HTR-8/SVneo (cell line): ENCODE results near the gene RICTOR.
"Not testable (repeated sequence)": the region's sequence is repeated elsewhere in the genome, so short reads cannot be mapped to it uniquely, and the experiment has no call there.

Experiments
- DNase-seq: peaks from one replicate; pipeline ENCODE4 v3.0.0; 2011; ENCODE audit warnings: low spot score, mixed read lengths; ENCODE audit not compliant: insufficient read length
- FAIRE-seq: peaks from 2 replicates; lab custom pipeline; 2011; peaks lifted over from hg19 to GRCh38; lab: Jason Lieb, UNC

Gene RICTOR

DNA sequence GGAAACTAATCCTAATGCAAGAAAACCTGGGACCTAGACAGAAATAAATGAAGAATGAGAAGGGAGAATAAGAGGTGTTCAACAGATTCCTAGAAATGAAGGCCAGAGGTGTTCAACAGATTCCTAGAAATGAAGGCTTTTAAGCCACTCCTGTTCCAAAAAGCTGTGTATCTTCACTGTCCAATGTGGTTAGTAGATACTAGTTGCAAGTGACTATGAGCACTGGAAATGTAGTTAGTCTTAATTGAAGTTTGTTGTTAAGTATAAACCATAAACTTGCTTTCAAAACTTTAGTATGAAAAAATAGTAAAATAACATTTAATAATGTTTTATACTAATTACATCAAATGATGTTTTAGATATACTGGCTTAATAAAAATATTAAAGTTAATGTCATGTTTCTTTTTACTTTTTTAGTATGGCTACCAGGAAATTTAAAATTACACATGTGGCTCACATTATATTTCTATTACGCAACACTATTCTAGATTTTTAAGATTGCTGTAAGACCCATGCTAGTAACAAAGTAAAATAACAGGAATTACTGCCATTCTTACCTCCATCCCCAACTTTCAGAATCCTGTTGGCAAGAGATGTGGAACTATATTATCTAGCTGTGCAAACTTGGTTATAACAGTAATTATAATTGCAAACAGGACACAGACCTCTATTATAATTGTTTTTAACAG, 57.5 kb downstream of the RICTOR start:
- no peak for FAIRE-seq
- no peak for DNase-seq

DNA sequence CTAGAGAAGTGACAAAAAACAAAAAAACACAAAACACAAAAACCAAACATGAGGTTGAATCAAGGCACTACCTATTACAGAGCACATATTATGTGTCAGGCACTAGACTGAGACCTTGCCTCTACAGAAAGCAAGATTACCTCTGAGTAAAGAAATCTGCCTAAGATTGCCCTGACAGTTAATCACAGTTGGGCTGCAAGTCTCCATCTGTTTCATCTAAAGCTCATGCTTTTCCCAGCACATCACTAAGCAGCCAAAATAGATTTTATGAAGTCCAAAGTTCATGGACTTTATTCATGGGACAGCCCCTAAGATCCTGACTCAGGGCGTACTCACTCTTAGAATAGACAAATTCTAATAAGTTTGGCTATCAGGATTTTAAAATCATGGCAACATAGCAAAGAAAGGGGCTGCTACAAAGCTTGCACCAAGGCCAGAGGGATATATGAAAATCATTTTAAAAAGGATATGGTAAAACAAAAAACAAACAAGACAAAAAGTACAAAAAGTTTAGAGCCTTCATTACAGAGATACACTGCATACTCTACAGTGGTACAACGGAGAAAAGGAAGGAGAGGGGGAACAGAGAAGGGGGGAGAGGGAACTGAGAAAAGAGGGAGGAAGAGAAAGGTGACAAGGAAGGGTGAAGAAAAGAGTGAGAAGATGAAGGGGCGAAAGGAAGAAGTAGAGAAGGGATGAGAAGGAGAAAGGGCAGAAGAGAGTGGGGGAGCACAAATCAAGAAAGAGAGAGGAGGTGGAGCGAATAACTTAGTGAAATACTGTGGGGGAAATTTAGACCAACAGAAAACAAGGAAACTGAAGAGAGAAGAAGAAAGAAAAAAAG, 58.2 kb downstream of the RICTOR start:
- no peak for DNase-seq
- FAIRE-seq, result peak; percentile 87

DNA sequence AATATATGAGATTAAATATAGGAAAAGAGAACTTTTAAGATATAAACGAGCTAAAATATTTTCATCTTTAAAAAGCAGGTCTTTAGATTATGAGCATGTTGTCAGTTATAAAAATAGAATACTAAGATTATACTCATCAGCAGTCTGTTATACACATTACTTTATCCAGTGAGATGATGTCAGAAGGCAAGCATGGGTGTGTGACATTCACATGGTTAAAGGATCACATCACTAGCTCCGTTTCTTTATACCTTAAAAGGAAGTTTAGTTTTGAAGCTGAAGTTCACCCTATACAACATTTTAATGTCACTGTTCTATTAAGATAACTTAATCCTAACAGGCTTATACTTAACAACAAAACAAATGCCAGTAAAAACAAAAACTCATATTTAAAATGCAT, 59.6 kb downstream of the RICTOR start:
- DNase-seq, result no peak
- peak; percentile 16 for FAIRE-seq

DNA sequence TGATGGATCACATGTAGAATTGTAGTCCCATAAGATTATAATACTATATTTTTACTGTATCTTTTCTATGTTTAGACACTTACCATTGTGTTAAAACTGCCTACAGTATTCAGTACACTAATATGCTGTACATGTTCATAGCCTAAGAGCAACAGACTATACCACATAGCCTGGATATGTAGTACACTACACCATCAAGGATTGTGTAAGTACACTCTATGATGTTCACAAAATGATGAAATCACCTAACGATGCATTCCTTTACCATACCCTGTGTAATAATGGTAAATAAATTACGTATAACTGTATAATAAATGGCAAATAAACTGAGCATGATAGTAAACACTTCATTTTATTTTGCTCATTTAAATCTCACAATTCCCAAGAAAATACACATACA, 60.3 kb downstream of the RICTOR start:
- FAIRE-seq, result peak; percentile 92

DNA sequence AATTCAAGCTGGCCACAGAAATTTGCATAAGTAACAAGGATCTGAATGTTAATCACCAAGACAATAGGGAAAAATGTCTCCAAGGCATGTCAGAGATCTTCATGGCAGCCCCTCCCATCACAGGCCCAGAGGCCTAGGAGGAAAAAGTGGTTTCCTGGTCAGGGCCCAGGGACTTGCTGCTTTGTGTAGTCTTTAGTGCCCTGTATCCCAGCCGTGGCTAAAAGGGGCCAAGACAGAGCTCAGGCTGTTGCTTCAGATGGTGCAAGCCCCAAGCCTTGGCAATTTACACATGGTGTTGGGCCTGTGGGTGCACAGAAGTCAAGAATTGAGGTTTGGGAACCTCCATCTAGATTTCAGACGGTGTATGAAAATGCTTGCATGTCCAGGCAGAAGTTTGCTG, 63.2 kb downstream of the RICTOR start:
- not testable (repeated sequence) for FAIRE-seq, DNase-seq

More for the DNA sequence above, 60.3 kb downstream of the RICTOR start:
- DNase-seq, result no peak

DNA sequence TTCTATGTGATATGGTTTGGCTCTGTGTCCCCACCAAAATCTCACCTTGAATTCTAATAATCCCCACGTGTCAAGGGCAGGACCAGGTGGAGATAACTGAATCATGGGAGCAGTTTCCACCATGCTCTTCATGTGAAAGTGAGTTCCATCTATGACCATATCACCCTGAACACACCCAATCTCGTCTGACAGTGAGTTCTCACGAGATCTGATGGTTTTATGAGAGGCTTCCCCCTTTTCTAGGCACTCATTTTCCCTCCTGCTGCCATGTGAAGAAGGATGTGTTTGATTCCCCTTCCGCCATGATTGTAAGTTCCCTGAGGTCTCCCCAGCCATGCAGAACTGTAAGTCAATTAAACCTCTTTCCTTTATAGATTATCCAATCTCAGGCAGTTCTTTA, 64.2 kb downstream of the RICTOR start:
- no peak for DNase-seq
- FAIRE-seq, result peak; percentile 83

DNA sequence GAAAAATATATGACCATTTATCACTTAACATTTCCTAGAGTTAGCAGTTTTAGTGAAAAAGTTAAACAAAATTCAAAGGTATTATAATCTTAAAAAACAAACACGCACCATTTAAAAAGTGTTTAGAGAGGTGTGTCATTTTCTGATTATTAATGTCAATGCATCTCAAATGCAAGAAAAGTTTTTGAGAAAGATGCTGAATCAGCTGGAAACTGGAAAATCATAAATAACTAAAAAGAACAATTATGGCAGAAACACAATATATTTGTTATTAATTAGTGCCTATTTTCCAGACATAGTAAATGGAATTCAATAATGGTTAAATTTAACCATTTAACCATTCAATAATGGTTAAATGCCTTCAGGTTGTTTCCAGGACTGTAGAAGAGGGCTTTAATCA, 64.9 kb downstream of the RICTOR start:
- FAIRE-seq (no peak), DNase-seq (no peak)

DNA sequence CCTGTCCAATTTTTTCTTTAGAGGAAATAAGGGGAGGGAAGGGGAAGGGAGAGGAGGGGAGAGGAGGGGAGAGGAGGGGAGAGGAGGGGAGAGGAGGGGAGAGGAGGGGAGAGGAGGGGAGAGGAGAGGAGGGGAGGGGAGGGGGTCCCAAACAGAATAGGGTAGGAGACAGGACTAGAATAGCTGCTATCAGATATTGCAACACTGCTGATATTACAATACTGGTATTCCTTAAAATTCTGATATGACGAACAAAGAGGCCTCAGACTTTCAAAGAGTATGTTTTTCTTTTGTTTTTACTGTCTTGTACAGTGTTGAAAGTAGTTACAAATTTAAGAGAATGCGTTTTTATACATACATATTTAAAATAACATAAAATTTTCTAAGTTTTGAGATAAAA, 67.5 kb downstream of the RICTOR start:
- DNase-seq, result no peak
- FAIRE-seq, result no peak

DNA sequence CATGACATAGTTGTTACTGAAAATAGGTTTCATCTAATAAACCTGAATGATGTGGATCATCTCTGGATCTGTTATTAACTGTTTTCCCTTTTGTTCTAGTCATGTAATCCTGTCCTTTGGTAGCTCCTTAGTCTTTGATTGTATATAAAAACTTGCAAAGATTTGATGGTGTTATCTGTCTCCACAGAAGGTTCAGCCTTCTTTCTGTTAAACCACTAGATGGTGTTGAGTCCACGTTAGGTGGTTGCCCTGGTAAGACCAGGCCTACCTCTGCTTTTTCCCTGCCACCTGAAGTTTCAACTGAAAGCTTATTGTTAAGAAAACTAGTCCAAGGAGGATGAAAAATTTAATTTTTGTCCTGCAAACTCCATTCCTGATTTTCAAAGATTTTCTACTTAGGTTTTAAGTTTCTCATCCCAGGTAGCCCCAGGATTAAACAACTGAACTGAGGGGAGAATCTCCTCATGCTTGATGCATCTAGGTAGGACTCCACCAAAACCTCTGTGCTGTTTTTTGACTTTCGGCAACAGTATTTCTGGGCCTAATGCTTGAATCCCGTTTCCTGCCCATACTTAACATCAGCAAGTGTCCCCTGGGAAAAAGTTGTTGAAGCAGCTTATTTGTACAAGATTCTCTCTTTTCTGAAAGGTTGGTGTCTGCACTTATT, 68.5 kb downstream of the RICTOR start:
- FAIRE-seq, result peak; percentile 31
- peak; percentile 21 for DNase-seq

DNA sequence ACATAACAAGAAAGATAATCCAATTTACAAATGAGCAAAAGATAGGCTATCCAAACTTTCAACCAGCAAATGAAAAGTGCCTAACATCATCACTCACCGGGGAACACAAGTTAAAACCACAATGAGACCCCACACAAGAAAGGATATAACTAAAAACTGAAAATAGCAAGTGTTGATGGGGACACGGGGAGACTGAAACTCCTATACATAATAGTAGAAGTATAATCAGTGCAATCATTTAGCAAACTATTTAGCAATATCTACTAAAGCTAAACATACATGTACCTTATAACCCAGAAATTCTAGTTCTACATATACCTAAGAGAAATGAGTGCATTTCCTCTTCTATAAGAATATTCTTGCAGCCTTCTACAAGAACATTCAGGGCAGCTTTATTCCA, 72.5 kb downstream of the RICTOR start:
- DNase-seq (no peak), FAIRE-seq (no peak)

DNA sequence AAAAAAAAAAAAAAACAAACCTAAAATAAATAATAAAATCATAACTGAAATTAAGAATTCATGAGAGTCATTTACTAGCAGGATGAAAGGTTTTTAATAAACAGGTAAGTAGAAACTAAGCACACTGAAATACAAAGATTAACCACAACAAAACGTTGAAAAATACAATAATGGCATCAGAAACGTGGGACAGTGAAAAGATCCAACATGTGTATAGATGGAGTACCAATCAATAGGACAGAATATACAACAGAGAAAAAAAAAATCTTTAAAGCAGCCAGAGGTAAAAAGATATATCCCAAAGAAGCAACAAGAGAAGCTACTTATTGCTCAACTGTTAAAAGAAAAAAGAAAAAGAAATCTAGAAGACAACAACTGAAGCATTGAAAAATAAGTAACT, 75.2 kb downstream of the RICTOR start:
- no peak for FAIRE-seq

DNA sequence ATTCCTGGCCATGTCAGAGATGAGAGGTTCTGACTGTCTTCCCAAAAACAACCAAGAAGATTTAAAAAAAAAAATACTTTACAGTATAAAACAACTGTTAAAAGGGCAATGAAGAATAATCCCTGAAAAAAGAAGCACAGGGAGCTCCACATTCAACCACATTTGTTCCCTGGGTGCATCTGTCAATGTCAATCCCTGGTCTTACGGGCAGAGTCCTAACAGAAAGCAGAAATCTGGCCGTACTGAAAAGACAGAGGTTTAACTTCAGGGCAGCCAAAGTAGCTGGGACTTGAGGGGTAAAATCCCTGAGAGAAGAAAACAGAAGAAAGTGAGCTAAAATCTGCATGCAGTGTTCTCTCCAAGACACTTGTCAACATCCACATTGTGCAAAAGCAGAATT, 76.6 kb downstream of the RICTOR start:
- peak; percentile 52 for FAIRE-seq
- DNase-seq, result no peak

More for the DNA sequence above, 75.2 kb downstream of the RICTOR start:
- DNase-seq, result no peak

DNA sequence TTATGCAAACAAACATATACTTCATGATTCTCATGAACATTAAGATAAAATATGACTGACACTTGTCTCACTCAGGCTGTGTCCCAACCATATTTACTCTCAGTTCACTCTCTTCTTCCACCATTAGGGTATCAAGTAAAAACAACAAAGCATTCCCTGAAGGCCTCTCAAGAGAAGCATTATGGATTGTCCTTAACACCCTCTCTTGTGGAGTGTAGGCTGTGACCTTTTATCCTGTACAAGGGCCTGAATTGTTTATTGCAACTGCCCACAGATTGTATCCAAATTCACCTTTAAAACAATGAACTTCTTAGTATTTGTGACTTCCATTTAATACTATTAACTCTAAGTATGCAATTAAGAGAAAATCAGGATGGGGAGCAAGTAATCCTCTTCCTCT, 78.1 kb downstream of the RICTOR start:
- no peak for FAIRE-seq

DNA sequence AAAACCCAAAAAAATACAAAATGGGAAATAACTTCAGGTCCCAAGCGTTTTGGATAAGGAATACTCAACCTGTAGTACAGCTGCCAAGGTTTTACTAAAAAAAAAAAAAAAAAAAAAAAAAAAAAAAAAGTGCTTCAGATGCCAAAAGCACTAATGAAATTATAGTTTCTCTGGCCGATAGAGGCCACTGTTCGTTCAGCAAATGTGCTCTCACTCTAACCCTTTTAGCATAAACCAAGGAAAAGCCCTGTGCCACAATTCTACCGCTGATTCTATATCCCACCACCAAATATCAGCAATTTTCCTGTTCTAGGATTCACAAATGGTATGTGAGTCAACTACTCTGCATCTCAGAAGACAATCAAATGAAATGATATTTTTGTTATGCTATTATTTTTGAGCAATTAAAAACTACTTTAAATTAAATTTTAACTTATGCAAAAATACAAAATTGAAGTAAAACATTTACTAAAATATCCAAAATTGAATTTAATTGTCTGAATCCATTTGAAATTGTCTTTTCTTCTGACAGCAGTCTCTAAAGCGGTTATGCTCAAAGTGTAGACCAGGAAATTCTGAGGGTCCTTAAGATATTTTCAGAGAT, 79.8 kb downstream of the RICTOR start:
- peak; percentile 78 for DNase-seq
- FAIRE-seq, result peak; percentile 36

More for the DNA sequence above, 78.1 kb downstream of the RICTOR start:
- DNase-seq, result no peak

DNA sequence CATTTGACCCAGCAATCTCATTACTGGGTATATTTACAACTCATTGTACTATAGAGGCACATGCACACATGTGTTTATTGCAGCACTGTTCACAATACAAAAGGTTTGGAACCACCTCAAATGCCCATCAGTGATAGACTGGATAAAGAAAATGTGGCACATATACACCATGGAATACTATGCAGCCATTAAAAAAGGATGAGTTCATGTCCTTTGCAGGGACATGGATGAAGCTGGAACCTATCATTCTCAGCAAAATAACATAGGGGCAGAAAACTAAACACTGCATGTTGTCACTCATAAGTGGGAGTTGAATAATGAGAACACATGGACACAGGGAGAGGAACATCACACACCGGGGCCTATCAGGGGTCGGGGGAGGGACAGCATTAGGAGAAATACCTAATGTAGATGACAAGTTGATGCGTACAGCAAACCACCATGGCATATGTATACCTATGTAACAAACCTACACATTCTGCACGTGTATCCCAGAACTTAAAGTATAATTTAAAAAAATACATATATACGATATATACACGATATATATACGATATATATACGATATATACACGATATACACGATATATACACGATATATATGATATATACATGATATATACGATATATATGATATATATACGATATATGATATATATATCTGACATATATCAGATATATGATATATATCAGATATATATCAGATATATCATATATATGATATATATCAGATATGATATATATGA, 84.1 kb downstream of the RICTOR start:
- not testable (repeated sequence) for DNase-seq, FAIRE-seq

DNA sequence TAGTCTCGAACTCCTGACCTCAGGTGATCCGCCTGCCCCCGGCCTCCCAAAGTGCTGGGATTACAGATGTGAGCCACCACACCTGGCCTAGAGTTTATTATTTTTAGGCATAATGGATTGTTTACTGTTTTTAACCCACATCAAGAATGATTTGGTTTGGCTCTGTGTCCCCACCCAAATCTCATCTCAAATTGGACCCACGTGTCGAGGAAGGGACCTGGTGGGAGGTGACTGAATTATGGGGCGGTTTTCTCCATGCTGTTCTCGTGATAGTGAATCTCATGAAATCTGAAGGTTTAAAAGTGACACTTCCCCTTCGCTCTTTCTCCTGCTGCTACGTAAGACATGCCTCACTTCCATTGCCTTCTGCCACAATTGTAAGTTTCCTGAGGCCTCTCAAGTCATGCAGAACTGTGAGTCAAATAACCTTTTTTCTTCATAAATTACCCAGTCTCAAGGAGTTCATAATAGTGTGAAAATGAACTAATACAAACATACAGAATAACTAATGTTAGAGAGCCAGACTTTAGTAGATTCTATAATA, 88.2 kb downstream of the RICTOR start:
- DNase-seq (no peak), FAIRE-seq (no peak)

DNA sequence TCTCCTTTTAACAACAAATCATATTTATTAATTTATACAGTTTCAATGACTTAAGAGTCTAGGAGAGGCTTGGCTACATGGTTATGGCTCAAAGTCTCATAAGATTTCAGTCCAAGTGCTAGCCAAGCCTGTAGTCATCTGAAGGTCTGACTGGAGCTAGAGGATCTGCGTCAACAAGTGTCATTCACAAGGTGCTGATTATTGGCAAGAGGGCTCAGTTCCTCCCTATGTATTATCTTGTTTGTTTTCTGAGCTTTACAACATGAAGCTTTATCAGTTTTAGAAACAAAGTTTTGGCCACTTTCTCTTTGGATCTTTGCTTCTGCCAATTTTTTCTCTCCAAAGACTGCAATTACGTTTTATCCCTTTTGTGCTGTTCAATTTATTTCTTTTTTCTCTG, 94.7 kb downstream of the RICTOR start:
- no peak for DNase-seq
- no peak for FAIRE-seq

DNA sequence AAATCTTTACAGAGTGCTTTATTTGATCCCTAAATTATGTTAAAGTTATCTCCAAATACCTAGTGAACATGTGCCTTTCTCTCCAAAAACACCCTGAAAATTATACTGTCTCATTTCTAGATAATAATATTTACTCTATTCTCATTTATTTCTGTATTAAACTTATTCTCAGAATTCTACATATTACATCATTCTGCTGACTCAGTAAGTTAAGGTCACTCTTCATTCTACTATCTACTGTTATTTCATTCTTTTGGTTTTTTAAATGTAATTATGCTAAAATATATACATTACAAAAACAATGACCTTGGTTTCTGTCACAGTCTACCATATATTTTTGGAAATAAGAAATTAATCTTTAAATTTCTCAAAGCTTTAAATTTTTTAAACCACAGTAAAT, 96.2 kb downstream of the RICTOR start:
- FAIRE-seq (no peak), DNase-seq (no peak)

DNA sequence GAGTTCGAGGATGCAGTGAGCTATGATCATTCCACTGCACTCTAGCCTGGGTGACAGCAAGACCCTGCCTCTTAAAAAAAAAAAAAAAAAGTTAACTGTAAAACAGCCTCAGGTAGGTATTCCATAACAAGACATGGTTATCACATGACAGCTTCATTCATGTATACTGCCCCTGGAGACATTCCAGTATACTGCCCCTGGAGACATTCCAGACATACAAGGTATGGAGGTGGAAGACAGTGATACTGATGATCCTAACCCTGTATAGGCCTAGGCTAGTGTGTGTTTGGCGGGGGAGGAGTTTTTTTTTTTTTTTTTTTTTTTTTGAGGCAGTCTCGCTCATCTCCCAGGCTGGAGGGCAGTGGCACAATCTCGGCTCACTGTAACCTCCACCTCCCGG, 105.5 kb downstream of the RICTOR start:
- peak; percentile 42 for FAIRE-seq
- no peak for DNase-seq

DNA sequence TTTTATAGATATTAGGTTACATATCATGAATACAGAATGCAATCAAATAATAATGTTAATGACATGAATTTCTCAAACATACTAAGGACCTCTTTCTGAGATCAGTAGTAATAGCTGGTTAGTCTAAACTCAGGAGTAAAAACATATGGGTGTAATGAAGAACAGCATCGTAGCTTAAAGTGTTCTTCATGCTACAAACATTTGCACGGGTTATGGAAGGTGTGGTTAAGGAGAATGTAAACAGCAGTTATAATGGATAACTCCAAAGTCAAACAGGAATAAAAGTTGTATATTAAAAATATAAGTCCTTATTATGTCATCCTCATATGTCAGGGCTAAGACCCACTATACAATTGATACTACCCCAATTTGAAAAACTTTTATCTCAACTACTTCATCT, 112.5 kb downstream of the RICTOR start:
- FAIRE-seq (no peak), DNase-seq (no peak)
